Ramos (cell line): ENCODE data around the gene CDKAL1.

Experiments
- in situ Hi-C: fragments of 300-500 bp; cut with MboI; formaldehyde crosslinking; loops from one replicate; pipeline ENCODE4 v1.14.3; 2022; ENCODE audit warnings: low sequenced_read_pairs; ENCODE audit not compliant: unreplicated experiment

CDKAL1 gene

GRCh38 chr6:21201637-21202350 lies 667.5 kb downstream of the CDKAL1 start:
- in situ Hi-C loops = no loop called here

DNA sequence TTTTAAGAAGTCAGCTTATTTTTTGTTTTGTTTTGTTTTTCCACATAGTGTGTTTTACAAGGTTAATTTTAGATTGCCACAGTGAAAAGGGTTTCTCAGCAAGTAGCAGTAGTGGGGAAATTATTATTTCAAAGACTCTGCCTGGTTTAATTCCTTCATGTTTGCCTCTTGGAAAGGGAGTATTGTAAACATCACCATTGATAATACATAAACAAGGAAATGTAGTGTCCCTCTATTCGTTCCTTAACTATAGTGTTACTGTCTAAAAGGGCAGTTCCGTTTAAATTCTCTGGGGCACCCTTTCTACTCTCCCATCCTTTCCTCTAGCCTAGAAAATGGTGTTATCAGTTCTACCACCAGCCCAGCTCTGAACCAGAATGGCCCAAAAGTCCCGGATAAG lies 668.3 kb downstream of the CDKAL1 start:
- in situ Hi-C loops = no loop called here

GRCh38 chr6:21204951-21205350 lies 670.7 kb downstream of the CDKAL1 start:
- in situ Hi-C loops = no loop called here

DNA sequence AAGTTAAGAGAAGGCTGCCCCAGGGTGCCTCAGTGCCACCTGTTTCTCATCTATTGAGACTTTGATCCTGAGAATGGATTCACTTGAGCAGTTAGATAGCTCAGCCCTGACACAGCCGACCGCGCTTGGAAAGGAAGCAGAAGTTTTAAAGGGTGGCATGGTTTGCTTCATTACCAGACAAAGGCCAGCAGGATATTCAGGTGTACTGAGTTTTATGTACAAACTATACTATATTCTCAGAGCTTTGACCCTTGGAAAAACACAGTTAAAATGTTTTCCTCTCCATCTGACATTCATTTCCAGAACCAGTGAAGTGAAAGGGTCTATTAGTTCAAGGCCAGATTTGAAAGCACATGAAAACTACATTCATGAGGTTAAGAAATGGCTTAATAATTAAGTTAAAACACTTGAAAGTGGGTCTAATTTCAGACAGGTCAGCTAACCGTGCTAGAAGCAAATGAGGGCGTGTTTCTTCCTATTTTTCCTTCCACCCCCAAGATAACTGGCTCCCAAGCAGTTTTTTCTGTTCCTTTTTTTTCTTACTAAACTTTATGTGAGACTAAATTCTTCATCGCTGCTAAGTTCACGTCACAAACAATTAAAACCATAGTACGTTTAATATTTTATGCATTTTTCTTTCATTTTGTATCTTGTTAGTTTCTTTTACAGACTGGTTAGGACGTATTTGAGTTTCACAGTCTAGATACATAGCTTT lies 674.0 kb downstream of the CDKAL1 start:
- in situ Hi-C loops = no loop called here

- in situ Hi-C loops = no loop called here
Measured at GRCh38 chr6:21208796-21209186, 674.5 kb downstream of the CDKAL1 start.

GRCh38 chr6:21213492-21213891 lies 679.2 kb downstream of the CDKAL1 start:
- in situ Hi-C loops = no loop called here

- in situ Hi-C loops = no loop called here
Measured at GRCh38 chr6:21214738-21215448, 680.6 kb downstream of the CDKAL1 start.

DNA sequence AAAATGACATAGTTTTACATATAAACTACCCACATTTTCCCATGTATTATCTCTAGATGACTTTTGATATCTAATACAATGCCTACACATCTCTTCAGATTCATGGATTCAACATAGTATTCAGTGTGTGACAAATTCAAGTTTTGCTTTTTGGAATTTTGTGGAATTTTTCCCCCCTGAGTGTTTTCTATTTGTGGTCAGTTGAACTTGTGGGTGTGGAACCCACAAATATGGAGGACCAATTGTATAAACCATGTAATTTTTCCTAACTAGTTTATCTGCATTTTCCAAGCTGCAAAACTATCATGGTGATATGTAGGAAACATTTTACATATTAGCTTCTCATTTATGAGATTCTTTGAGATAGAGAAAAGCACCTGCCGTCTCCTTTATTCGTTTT lies 685.0 kb downstream of the CDKAL1 start:
- in situ Hi-C loops = no loop called here

- in situ Hi-C loops = no loop called here
Measured at GRCh38 chr6:21219856-21220255, 685.6 kb downstream of the CDKAL1 start.

DNA sequence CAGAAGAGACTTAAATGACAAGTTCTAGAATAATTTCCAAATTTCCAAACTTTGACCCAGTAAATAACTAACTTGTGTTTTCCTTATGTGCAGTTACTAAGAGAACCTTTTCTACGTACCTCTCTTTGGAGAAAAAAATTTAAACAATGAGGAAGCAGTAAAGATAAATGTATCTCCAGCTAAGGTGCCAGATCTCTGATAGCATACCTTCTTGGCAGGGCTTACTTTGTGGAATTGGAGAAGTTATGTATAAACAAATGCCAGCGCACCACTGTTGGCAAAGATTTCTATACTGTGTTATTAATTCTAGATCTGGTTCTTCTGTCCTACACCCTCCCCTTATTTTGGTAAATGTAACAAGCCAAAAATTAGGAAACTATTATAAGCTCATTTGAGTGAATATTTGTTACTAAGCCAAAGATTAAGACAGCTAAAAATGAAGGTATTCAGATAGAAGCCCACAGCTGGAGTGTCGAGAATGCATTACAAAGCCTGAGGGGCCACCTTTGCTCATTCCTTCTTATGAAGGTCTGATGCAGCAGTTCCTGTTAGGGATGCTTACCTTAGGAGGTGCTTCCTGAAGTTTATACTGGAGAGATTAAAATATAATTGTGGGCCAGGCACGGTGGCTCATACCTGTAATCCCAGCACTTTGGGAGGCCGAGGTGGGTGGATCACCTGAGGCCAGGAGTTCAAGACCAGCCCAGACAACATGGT lies 686.2 kb downstream of the CDKAL1 start:
- in situ Hi-C loops = no loop called here

- in situ Hi-C loops = no loop called here
Measured at GRCh38 chr6:21222656-21223055, 688.4 kb downstream of the CDKAL1 start.

GRCh38 chr6:21225912-21226311 lies 691.7 kb downstream of the CDKAL1 start:
- in situ Hi-C loops = no loop called here

DNA sequence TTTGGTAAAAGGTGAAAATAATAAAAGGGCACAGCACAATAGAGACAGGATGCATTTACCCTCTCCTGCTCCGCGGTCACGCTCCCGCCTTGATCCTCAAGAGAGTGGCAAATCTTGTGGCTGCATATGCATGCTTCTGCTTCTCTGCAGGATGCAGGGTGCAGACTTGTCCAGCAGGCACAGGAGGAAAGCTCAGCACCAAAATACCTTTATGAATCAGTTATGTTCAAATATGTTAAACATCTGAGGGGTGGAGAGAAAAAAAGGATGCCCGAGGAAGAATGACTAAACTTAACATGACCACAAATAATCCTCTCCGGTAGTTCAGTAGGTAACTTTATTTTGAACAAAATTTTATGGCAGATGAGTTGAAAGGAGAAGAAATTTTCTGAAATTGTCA lies 693.2 kb downstream of the CDKAL1 start:
- in situ Hi-C loops = no loop called here

- in situ Hi-C loops = no loop called here
Measured at GRCh38 chr6:21228411-21228810, 694.2 kb downstream of the CDKAL1 start.

- in situ Hi-C loops = no loop called here
Measured at GRCh38 chr6:21228876-21229460, 694.7 kb downstream of the CDKAL1 start.

GRCh38 chr6:21230536-21230935 lies 696.3 kb downstream of the CDKAL1 start:
- in situ Hi-C loops = no loop called here

DNA sequence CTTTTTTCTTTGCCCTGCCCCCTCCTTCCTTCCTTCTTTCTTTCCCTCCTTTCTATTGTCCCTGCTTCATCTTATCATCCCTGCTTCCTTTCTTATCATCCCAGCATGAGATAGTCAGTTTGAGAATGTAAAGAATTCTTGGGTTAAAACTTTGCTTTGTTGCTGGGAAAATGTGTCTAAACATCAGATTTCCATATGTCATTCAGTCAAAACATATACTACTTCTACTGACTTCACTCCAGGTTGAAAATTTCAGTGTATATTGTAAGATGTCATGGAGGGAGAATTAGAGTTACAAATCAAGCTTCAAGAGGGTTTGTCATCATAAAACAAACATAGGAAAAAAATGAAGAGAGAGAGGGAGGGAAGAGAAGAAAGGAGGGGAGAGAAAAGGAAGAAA lies 700.9 kb downstream of the CDKAL1 start:
- in situ Hi-C loops = no loop called here

GRCh38 chr6:21238208-21238607 lies 704.0 kb downstream of the CDKAL1 start:
- in situ Hi-C loops = no loop called here

DNA sequence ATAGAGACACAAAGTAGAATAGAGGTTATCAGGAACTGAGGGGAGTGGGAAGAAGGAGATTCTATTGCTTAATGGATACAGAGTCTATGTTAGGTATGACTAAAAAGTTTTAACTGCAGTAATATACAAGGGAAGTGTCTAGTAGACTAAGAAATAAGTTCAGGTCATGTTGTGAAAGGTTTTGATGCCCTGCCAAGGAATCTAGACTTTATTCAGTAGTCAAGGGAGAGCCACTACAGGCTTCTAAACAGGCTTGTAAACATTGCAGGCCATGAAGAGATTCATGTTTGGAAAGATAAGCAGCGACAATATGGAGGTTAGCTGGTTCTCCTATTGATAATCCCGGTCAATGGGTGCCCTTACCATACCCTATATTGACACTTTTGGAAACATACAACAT lies 706.5 kb downstream of the CDKAL1 start:
- in situ Hi-C loops = no loop called here
